Suprapubic skin (tissue), 4 donors: ENCODE data around the gene IL3RA. TPM values are rescaled to one million over a fixed set of nuclear protein-coding genes. Genes with fewer than 3 reads are reported as not detected.

Experiments
- DNase-seq, 2 donors: peaks; one replicate each; pipeline ENCODE4 v3.0.0-alpha.2; 2019; ENCODE audit warnings: low spot score in 2 of 2
- H3K27ac ChIP-seq: fragments of 200-600 bp; sonication (generic); one replicate; pipeline ENCODE4 v1.5.1; 2019
- H3K27me3 ChIP-seq: fragments of 200-600 bp; sonication (generic); one replicate; pipeline ENCODE4 v1.5.1; 2019
- H3K36me3 ChIP-seq: fragments of 200-600 bp; sonication (generic); one replicate; pipeline ENCODE4 v1.5.1; 2019
- H3K4me1 ChIP-seq: fragments of 200-600 bp; sonication (generic); one replicate; pipeline ENCODE4 v1.5.1; 2019
- H3K4me3 ChIP-seq: fragments of 200-600 bp; sonication (generic); one replicate; pipeline ENCODE4 v1.5.1; 2019; ENCODE audit warnings: mild to moderate bottlenecking
- H3K9me3 ChIP-seq: fragments of 200-600 bp; sonication (generic); one replicate; pipeline ENCODE4 v1.5.1; 2019
- EP300 ChIP-seq: sonication (generic); formaldehyde crosslinking; IDR thresholded peaks from one replicate; pipeline ENCODE4 v1.6.1; 2017; ENCODE audit warnings: antibody characterized with exemption
- POLR2A ChIP-seq, 2 donors: fragments of 450-650 bp; IDR thresholded peaks; one replicate each; pipeline ENCODE4 v1.6.1; 2017; ENCODE audit warnings: antibody characterized with exemption in 2 of 2, mild to moderate bottlenecking in 2 of 2, moderate library complexity in 2 of 2
- POLR2AphosphoS5 ChIP-seq, 3 donors: sonication (generic); formaldehyde crosslinking; IDR thresholded peaks; one replicate each; pipeline ENCODE4 v1.6.1; 2017; ENCODE audit warnings: antibody characterized with exemption in 3 of 3
- WGBS: methylation state at CpG from one replicate; pipeline ENCODE4 v1.1.5; 2018; 5-methylcytosine and 5-hydroxymethylcytosine counted together
- total RNA-seq, 4 donors: library from RNA; depleted of rRNA; stranded (reverse); fragments of >200 nt; gene quantifications; one replicate each; pipeline ENCODE4 v1.1.0, GENCODE V29; 2016
- TF ChIP-seq, protein P1 (sequence below), 2 donors: fragments of 200-600 bp in 1 of 2; fragments of 450-650 bp in 1 of 2; sonication (generic) in 1 of 2; IDR thresholded peaks; one replicate each; pipeline ENCODE4 v1.5.1; 2016 to 2019; ENCODE audit warnings: antibody characterized with exemption in 2 of 2, mild to moderate bottlenecking in 1 of 2, moderate library complexity in 1 of 2

IL3RA gene
- total RNA-seq, 4 donors from 2014 or later, result 2.2 to 9.0 (median 3.4) TPM

DNA sequence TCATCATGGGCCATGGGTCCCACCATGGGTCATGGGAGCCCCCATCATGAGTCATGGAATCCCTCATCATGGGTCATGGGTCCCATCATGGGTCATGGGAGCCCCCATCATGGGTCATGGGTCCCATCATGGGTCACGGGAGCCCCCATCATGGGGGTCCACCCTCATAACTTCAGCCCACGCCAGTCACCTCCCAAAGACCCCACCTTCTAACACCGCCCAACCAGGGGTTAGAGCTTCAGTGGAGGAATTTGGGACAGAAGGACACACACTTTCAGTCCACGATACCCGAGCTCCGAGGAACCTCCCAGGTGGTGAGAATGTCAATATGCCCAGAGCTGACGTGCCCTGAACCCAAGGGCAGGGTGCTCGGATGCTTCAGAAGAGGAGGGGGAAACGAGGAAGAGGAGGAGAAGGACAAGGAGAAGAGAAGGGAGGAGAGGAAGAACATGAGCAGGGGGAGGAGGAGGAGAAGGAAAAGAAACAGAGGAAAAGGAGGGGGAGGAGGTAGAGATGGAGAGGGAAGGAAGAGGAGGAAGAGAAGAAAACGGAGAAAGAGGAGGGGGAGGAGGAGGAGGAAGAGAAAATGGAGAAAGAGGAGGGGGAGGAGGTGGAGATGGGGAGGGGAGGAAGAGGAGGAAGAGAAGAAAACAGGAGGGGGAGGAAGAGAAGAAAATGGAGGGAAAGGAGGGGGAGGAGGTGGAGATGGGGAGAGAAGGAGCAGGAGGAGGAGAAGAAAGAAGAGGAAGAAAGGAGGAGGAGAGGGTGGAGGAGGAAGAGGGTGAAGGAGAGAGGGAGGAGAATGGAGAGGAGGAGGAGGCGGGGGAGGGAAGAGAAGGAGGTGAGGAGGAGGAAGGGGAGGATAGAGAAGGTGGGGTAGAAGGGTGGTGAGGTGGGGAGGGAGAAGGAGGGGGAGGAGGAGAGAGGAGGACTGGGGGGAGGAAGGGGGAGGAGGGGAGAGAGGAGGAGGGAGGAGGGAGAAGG, 17.7 kb downstream of the IL3RA start:
- Histone ChIP-seq H3K9me3 (no peaks in the 10 kb centered on the region), H3K4me3 (no peak overlapping the region), H3K4me1 (no peaks in the 10 kb centered on the region), H3K36me3 (peaks cover 16% of the 10 kb centered on the region), H3K27ac (no peak overlapping the region), H3K27me3 (no peaks in the 10 kb centered on the region)
- TF ChIP-seq EP300 (no peak), POLR2AphosphoS5 (IDR thresholded peaks at IDR 0.05) (no peak), POLR2A (IDR thresholded peaks at IDR 0.05) (no peak)
- TF ChIP-seq, protein P1, sequence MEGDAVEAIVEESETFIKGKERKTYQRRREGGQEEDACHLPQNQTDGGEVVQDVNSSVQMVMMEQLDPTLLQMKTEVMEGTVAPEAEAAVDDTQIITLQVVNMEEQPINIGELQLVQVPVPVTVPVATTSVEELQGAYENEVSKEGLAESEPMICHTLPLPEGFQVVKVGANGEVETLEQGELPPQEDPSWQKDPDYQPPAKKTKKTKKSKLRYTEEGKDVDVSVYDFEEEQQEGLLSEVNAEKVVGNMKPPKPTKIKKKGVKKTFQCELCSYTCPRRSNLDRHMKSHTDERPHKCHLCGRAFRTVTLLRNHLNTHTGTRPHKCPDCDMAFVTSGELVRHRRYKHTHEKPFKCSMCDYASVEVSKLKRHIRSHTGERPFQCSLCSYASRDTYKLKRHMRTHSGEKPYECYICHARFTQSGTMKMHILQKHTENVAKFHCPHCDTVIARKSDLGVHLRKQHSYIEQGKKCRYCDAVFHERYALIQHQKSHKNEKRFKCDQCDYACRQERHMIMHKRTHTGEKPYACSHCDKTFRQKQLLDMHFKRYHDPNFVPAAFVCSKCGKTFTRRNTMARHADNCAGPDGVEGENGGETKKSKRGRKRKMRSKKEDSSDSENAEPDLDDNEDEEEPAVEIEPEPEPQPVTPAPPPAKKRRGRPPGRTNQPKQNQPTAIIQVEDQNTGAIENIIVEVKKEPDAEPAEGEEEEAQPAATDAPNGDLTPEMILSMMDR (IDR thresholded peaks at IDR 0.05), result no peak
- WGBS, result 80% methylated on average over 10 of the region's 11 CpGs
- no peak for DNase-seq

GRCh38 chrX:1355131-1356046, 18.8 kb downstream of the IL3RA start:
- WGBS, result 37% methylated on average over 11 of the region's 11 CpGs
- no peaks in the 10 kb centered on the region for H3K9me3 ChIP-seq
- H3K4me1 ChIP-seq, result no peaks in the 10 kb centered on the region
- no peak overlapping the region for H3K27ac ChIP-seq
- no peak for DNase-seq
- H3K27me3 ChIP-seq, result no peaks in the 10 kb centered on the region
- H3K4me3 ChIP-seq, result no peak overlapping the region
- H3K36me3 ChIP-seq, result peaks cover 21% of the 10 kb centered on the region
- TF ChIP-seq, protein P1 (IDR thresholded peaks at IDR 0.05), result no peak
- TF ChIP-seq POLR2A (IDR thresholded peaks at IDR 0.05) (no peak), POLR2AphosphoS5 (IDR thresholded peaks at IDR 0.05) (no peak), EP300 (no peak)

GRCh38 chrX:1357993-1358392, 21.4 kb downstream of the IL3RA start:
- no peak overlapping the region for H3K4me3 ChIP-seq
- no peaks in the 10 kb centered on the region for H3K9me3 ChIP-seq
- TF ChIP-seq, protein P1 (IDR thresholded peaks at IDR 0.05), result no peak
- no peak for TF ChIP-seq POLR2AphosphoS5 (IDR thresholded peaks at IDR 0.05)
- TF ChIP-seq EP300, result no peak
- TF ChIP-seq POLR2A (IDR thresholded peaks at IDR 0.05), result no peak
- no peak overlapping the region for H3K27ac ChIP-seq
- H3K27me3 ChIP-seq, result no peaks in the 10 kb centered on the region
- H3K36me3 ChIP-seq, result peaks cover 28% of the 10 kb centered on the region
- 95% methylated on average over 10 of the region's 10 CpGs for WGBS
- H3K4me1 ChIP-seq, result no peaks in the 10 kb centered on the region
- no peak for DNase-seq

GRCh38 chrX:1358793-1359476, 22.4 kb downstream of the IL3RA start:
- WGBS, result 86% methylated on average over 6 of the region's 6 CpGs
- no peaks in the 10 kb centered on the region for H3K27me3 ChIP-seq
- no peak for DNase-seq
- TF ChIP-seq POLR2A (IDR thresholded peaks at IDR 0.05), result no peak
- TF ChIP-seq EP300, result no peak
- H3K4me3 ChIP-seq, result no peak overlapping the region
- H3K9me3 ChIP-seq, result no peaks in the 10 kb centered on the region
- H3K36me3 ChIP-seq, result peaks cover 32% of the 10 kb centered on the region
- no peak overlapping the region for H3K27ac ChIP-seq
- no peaks in the 10 kb centered on the region for H3K4me1 ChIP-seq

DNA sequence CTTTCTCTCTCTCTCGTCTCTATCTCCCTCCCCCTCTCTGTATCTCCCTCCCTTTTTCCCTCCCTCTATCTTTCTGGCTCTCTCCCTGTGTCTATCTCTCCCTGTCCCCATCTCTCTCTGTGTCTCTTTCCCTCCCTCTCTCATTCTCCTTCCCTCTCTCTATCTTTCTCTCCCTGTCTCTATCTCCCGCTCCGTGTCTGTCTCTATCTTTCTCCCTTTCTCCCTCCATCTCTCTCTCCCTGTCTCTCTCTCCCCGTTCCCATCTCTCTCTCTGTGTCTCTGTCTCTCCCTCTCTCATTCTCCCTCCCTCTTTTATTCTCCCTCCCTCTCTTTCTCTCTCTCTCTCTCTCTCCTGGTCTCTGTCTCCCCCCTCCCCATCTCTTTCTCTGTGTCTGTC, 22.9 kb downstream of the IL3RA start:
- 88% methylated on average over 4 of the region's 4 CpGs for WGBS
- Histone ChIP-seq H3K4me3 (no peak overlapping the region), H3K27me3 (no peaks in the 10 kb centered on the region), H3K4me1 (no peaks in the 10 kb centered on the region), H3K27ac (no peak overlapping the region), H3K9me3 (no peaks in the 10 kb centered on the region), H3K36me3 (peaks cover 38% of the 10 kb centered on the region)
- TF ChIP-seq POLR2A (IDR thresholded peaks at IDR 0.05) (no peak), EP300 (no peak), POLR2AphosphoS5 (IDR thresholded peaks at IDR 0.05) (no peak)
- TF ChIP-seq, protein P1 (IDR thresholded peaks at IDR 0.05), result no peak
- DNase-seq, result no peak
